HG03442 (cell line): ENCODE data around the gene PLLP.
"Not testable (repeated sequence)": the region's sequence is repeated elsewhere in the genome, so short reads cannot be mapped to it uniquely, and the experiment has no call there.

Experiments used
- ATAC-seq: cut with Tn5 transposase; IDR thresholded peaks from one replicate; pipeline ENCODE4 v1.9.1; 2021; ENCODE audit warnings: mild to moderate bottlenecking, moderate library complexity; ENCODE audit not compliant: unreplicated experiment

PLLP gene

GRCh38 chr16:57275946-57276345 is 8.5 kb downstream of the PLLP start:
- ATAC-seq, result not testable (repeated sequence)

- no peak for ATAC-seq
Observed at GRCh38 chr16:57273826-57274225, 10.6 kb downstream of the PLLP start.

- ATAC-seq, result no peak
Observed at GRCh38 chr16:57273359-57273758, 11.1 kb downstream of the PLLP start.

- no peak for ATAC-seq
Observed at GRCh38 chr16:57271867-57272495, 12.5 kb downstream of the PLLP start.

- ATAC-seq, result no peak
Observed at GRCh38 chr16:57271063-57271345, 13.5 kb downstream of the PLLP start.

GRCh38 chr16:57270221-57271062 is 14.0 kb downstream of the PLLP start:
- ATAC-seq, result no peak

- no peak for ATAC-seq
Observed at GRCh38 chr16:57268804-57269800, 15.4 kb downstream of the PLLP start.

- ATAC-seq, result not testable (repeated sequence)
Observed at GRCh38 chr16:57267343-57267742, 17.1 kb downstream of the PLLP start.

GRCh38 chr16:57266531-57267260 is 17.8 kb downstream of the PLLP start:
- ATAC-seq, result no peak

GRCh38 chr16:57265850-57266530 is 18.5 kb downstream of the PLLP start:
- no peak for ATAC-seq

GRCh38 chr16:57264950-57265371 is 19.5 kb downstream of the PLLP start:
- ATAC-seq, result no peak

- ATAC-seq, result no peak
Observed at GRCh38 chr16:57264381-57264780, 20.1 kb downstream of the PLLP start.

GRCh38 chr16:57263541-57264351 is 20.7 kb downstream of the PLLP start:
- no peak for ATAC-seq

- no peak for ATAC-seq
Observed at GRCh38 chr16:57262841-57263540, 21.5 kb downstream of the PLLP start.

- ATAC-seq, result no peak
Observed at GRCh38 chr16:57261806-57262205, 22.7 kb downstream of the PLLP start.

- no peak for ATAC-seq
Observed at GRCh38 chr16:57260294-57260929, 24.1 kb downstream of the PLLP start.

- ATAC-seq, result no peak
Observed at GRCh38 chr16:57258910-57259475, 25.5 kb downstream of the PLLP start.
